H1 (cell line): Measurements from ENCODE around the gene DYNLT5. TPM values are rescaled to one million over a fixed set of nuclear protein-coding genes. Genes with fewer than 3 reads are reported as not detected.
"Not testable (repeated sequence)": the region's sequence is repeated elsewhere in the genome, so short reads cannot be mapped to it uniquely, and the experiment has no call there.

Source experiments
- CTCF ChIA-PET: fragments of 300-600 bp; sonication (Branson Sonifier 250); formaldehyde crosslinking; loops from one replicate; lab custom pipeline; 2021; ENCODE audit not compliant: partially characterized antibody; lab: Charles Lee
- POLR2A ChIA-PET: fragments of 300-600 bp; sonication (Branson Sonifier 250); formaldehyde crosslinking; loops from one replicate; lab custom pipeline; 2021; ENCODE audit warnings: inconsistent platforms; ENCODE audit not compliant: partially characterized antibody; lab: Charles Lee
- DNase-seq, 2 experiments: peaks; one replicate each; pipeline versions ENCODE4 v3.0.0 to v3.0.0-alpha.2; 2010 to 2022; ENCODE audit warnings: low spot score in 2 of 2, low read depth in 1 of 2, mixed read lengths in 1 of 2
- FAIRE-seq: peaks from 2 replicates; lab custom pipeline; 2011; peaks lifted over from hg19 to GRCh38; lab: Jason Lieb, UNC
- H2AFZ ChIP-seq: 2 replicates; pipeline ENCODE4 v1.8.1; 2012; ENCODE audit warnings: low read length, inconsistent platforms
- H2AK5ac ChIP-seq: 2 replicates; pipeline ENCODE4 v1.6.1; 2013; ENCODE audit warnings: low read depth, low read length
- H2BK120ac ChIP-seq: replicated peaks from 2 replicates; pipeline ENCODE3; 2013; ENCODE audit warnings: low read depth, low read length, inconsistent platforms
- H2BK12ac ChIP-seq: 2 replicates; pipeline ENCODE4 v1.6.1; 2013; ENCODE audit warnings: low read depth, low read length
- H2BK15ac ChIP-seq: 2 replicates; pipeline ENCODE4 v1.6.1; 2013; ENCODE audit warnings: low read length
- H2BK20ac ChIP-seq: 2 replicates; pipeline ENCODE4 v1.6.1; 2013; ENCODE audit warnings: low read length
- H2BK5ac ChIP-seq: 2 replicates; pipeline ENCODE4 v1.6.1; 2013; ENCODE audit warnings: low read depth, low read length
- H3K14ac ChIP-seq: 2 replicates; pipeline ENCODE4 v1.6.1; 2013; ENCODE audit warnings: inconsistent platforms; ENCODE audit not compliant: insufficient read length
- H3K18ac ChIP-seq: 2 replicates; pipeline ENCODE4 v1.6.1; 2013; ENCODE audit warnings: low read length; ENCODE audit errors: extremely low read depth
- H3K23ac ChIP-seq: 2 replicates; pipeline ENCODE4 v1.6.1; 2013; ENCODE audit warnings: inconsistent platforms; ENCODE audit not compliant: insufficient read length
- H3K23me2 ChIP-seq: 2 replicates; pipeline ENCODE4 v1.6.1; 2013; ENCODE audit warnings: low read depth, low read length
- H3K27ac ChIP-seq: 2 replicates; pipeline ENCODE4 v1.6.1; 2011; ENCODE audit warnings: low read depth, low read length, inconsistent platforms
- H3K27me3 ChIP-seq, 4 experiments: replicated peaks in 1 of 4; 1 replicate in 1 of 4; 2 replicates in 3 of 4; pipeline versions ENCODE4 v1.6.1 to v1.8.1; 2011 to 2013; ENCODE audit warnings: low read length in 3 of 4, mild to moderate bottlenecking in 3 of 4, inconsistent platforms in 2 of 4, mixed read lengths in 2 of 4, moderate library complexity in 1 of 4; ENCODE audit not compliant: control insufficient read depth in 3 of 4, insufficient read depth in 3 of 4; ENCODE audit errors: extremely low read depth in 1 of 4
- H3K36me3 ChIP-seq, 4 experiments: 2 replicates each; pipeline versions ENCODE4 v1.6.1 to v1.8.1; 2011 to 2013; ENCODE audit warnings: mild to moderate bottlenecking in 4 of 4, low read length in 3 of 4, moderate library complexity in 2 of 4, control low read depth in 1 of 4, inconsistent platforms in 1 of 4; ENCODE audit not compliant: insufficient read depth in 4 of 4, control insufficient read depth in 2 of 4
- H3K4ac ChIP-seq: replicated peaks from 2 replicates; pipeline ENCODE3; 2013; ENCODE audit warnings: low read length, low read depth, mixed read lengths, inconsistent platforms; ENCODE audit not compliant: insufficient read length
- H3K4me1 ChIP-seq, 4 experiments: replicated peaks in 1 of 4; 1 replicate in 1 of 4; 2 replicates in 3 of 4; pipeline versions ENCODE4 v1.6.1 to v1.8.1; 2011 to 2013; ENCODE audit warnings: low read length in 3 of 4, inconsistent platforms in 2 of 4, mixed read lengths in 1 of 4; ENCODE audit not compliant: insufficient read depth in 4 of 4, control insufficient read depth in 3 of 4
- H3K4me2 ChIP-seq, 2 experiments: 2 replicates each; pipeline versions ENCODE4 v1.6.1 to v1.8.1; 2011 to 2013; ENCODE audit warnings: low read depth in 2 of 2, low read length in 2 of 2, control low read depth in 1 of 2, inconsistent platforms in 1 of 2, mild to moderate bottlenecking in 1 of 2; ENCODE audit not compliant: insufficient read depth in 1 of 2
- H3K4me3 ChIP-seq, 4 experiments: fragments of 200-600, 300-600 bp in 1 of 4; sonication (generic), shearing (Covaris generic), sonication (Bioruptor Twin) in 1 of 4; 2 replicates each; pipeline versions ENCODE4 v1.5.1 to v1.8.1; 2011 to 2016; ENCODE audit warnings: low read length in 4 of 4, low read depth in 3 of 4, control low read depth in 2 of 4, inconsistent platforms in 2 of 4, mild to moderate bottlenecking in 2 of 4, mixed read lengths in 1 of 4, moderate library complexity in 1 of 4; ENCODE audit not compliant: insufficient read depth in 2 of 4; ENCODE audit errors: extremely low read depth in 1 of 4
- H3K56ac ChIP-seq: replicated peaks from 2 replicates; pipeline ENCODE3; 2013; ENCODE audit warnings: low read depth, mild to moderate bottlenecking, mixed read lengths, low read length, inconsistent platforms; ENCODE audit not compliant: insufficient read length
- H3K79me1 ChIP-seq: 2 replicates; pipeline ENCODE4 v1.6.1; 2013; ENCODE audit warnings: low read depth, low read length, control low read depth
- H3K79me2 ChIP-seq, 2 experiments: 2 replicates each; pipeline versions ENCODE4 v1.6.1 to v1.8.1; 2012 to 2013; ENCODE audit warnings: low read length in 2 of 2, mild to moderate bottlenecking in 2 of 2, inconsistent platforms in 1 of 2; ENCODE audit not compliant: insufficient read depth in 2 of 2, control insufficient read depth in 1 of 2
- H3K9ac ChIP-seq, 4 experiments: replicated peaks in 1 of 4; 1 replicate in 1 of 4; 2 replicates in 3 of 4; pipeline versions ENCODE4 v1.6.1 to v1.8.1; 2011 to 2013; ENCODE audit warnings: low read depth in 3 of 4, low read length in 3 of 4, control low read depth in 2 of 4, mild to moderate bottlenecking in 2 of 4, moderate library complexity in 2 of 4, inconsistent platforms in 1 of 4; ENCODE audit errors: extremely low read depth in 1 of 4
- H3K9me3 ChIP-seq, 2 experiments: 2 replicates each; pipeline versions ENCODE4 v1.6.1 to v1.8.1; 2012 to 2013; ENCODE audit warnings: mild to moderate bottlenecking in 2 of 2, moderate library complexity in 2 of 2, control low read depth in 1 of 2, inconsistent platforms in 1 of 2, low read depth in 1 of 2, low read length in 1 of 2, mixed read lengths in 1 of 2; ENCODE audit not compliant: insufficient read depth in 2 of 2
- H4K20me1 ChIP-seq, 2 experiments: replicated peaks in 1 of 2; 2 replicates each; pipeline versions ENCODE3 to v1.8.1; 2011 to 2013; ENCODE audit warnings: inconsistent platforms in 2 of 2, low read length in 2 of 2, mild to moderate bottlenecking in 1 of 2; ENCODE audit not compliant: insufficient read depth in 2 of 2, control insufficient read depth in 1 of 2
- H4K5ac ChIP-seq: 2 replicates; pipeline ENCODE4 v1.6.1; 2013; ENCODE audit warnings: low read length, low read depth, mixed read lengths, inconsistent platforms; ENCODE audit not compliant: insufficient read length
- H4K8ac ChIP-seq: 2 replicates; pipeline ENCODE4 v1.8.0; 2013; ENCODE audit warnings: mild to moderate bottlenecking, moderate library complexity, low read length, inconsistent platforms; ENCODE audit not compliant: insufficient read depth; ENCODE audit errors: extremely low read depth
- H4K91ac ChIP-seq: replicated peaks from 2 replicates; pipeline ENCODE3; 2013; ENCODE audit warnings: low read length, mixed read lengths, inconsistent platforms; ENCODE audit not compliant: insufficient read length
- WGBS, 2 experiments: shearing (Covaris generic) in 1 of 2; methylation state at CpG; one replicate each; pipeline versions ENCODE4 v1.1.6 to v1.1.7; 2013 to 2015; ENCODE audit warnings: low lambda C conversion rate in 2 of 2, mixed read lengths in 2 of 2, inconsistent platforms in 1 of 2, low coverage in 1 of 2, missing lambda C conversion rate in 1 of 2; ENCODE audit not compliant: insufficient replicate concordance in 2 of 2, insufficient coverage in 1 of 2, insufficient read length in 1 of 2; ENCODE audit errors: extremely low coverage in 1 of 2, missing lambda C conversion rate in 1 of 2; 5-methylcytosine and 5-hydroxymethylcytosine counted together
- polyA plus RNA-seq, 7 experiments: library from polyadenylated mRNA; depleted of rRNA in 3 of 7; stranded (reverse) in 5 of 7; unstranded in 2 of 7; fragments of >200 nt in 5 of 7; fragments of 200-250 nt in 2 of 7; gene quantifications; 1 replicate in 5 of 7; 2 replicates in 1 of 7; 4 replicates in 1 of 7; pipeline versions ENCODE4 v1.2.1 to v1.2.3, GENCODE V29; 2011 to 2013; ENCODE audit warnings: missing spikeins in 2 of 7, mixed read lengths in 2 of 7
- total RNA-seq: library from RNA; stranded (reverse); fragmentation: NEBNext Ultra II Directional; extraction: Animal tissue kit (Norgen Biotek cat#: 25700); gene quantifications from 2 replicates; pipeline ENCODE4 v1.2.1, GENCODE V29; 2021

The DYNLT5 gene
- total and polyA plus RNA-seq, 2 of the 8 experiments (the other 6 are each of a cell fraction or from before 2014, with no cell fraction given): 0.93 to 1.5 TPM

DNA sequence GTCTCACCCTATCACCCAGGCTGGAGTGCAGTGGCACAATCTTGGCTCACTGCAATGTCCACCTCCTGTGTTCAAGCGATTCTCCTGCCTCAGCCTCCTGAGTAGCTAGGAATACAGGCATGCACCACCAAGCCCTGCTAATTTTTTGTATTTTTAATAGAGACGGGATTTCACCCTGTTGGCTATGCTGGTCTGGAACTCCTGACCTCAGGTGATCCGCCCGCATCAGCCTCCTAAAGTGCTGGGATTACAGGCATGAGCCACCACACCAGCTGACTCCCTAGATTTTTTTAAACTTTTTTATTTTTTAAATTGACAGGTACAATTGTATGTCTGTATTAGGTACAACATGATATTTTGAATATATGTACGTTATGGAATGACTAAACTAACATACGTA is 17.7 kb upstream of the DYNLT5 start:
- H3K27ac ChIP-seq, H2BK120ac ChIP-seq, H2BK12ac ChIP-seq, H2BK5ac ChIP-seq, DNase-seq, H2BK15ac ChIP-seq, H4K91ac ChIP-seq, H3K79me1 ChIP-seq, H3K4ac ChIP-seq, H3K14ac ChIP-seq, H3K4me1 ChIP-seq, H3K9ac ChIP-seq, H2BK20ac ChIP-seq, H3K36me3 ChIP-seq, H4K8ac ChIP-seq, H3K4me3 ChIP-seq, H3K79me2 ChIP-seq, H3K23ac ChIP-seq, H3K9me3 ChIP-seq, H3K4me2 ChIP-seq, H2AK5ac ChIP-seq, H2AFZ ChIP-seq, H3K23me2 ChIP-seq, H3K18ac ChIP-seq, FAIRE-seq, H3K27me3 ChIP-seq, H4K20me1 ChIP-seq, H3K56ac ChIP-seq, H4K5ac ChIP-seq, POLR2A ChIA-PET: not testable (repeated sequence)
- WGBS, 2 experiments: 76% methylated on average over 6 of the region's 6 CpGs; no CpG with 5 or more reads in 1 of the 2 experiments
- CTCF ChIA-PET: interaction anchor here (2.5 kb wide), 1 partner anchor 9 kb away, joined by 11 read pairs; no protein-coding TSS in a partner anchor
